ENCODE data around the gene BORCS5.
"Not testable (repeated sequence)": the region's sequence is repeated elsewhere in the genome, so short reads cannot be mapped to it uniquely, and the experiment has no call there.

- not testable (repeated sequence) for TF ChIP-seq CTCF, POLR2A (IDR thresholded peaks at IDR 0.05)
These were observed 5.3 kb upstream of the BORCS5 start for GRCh38 chr12:12351468-12352185.

Measured in body of pancreas (tissue), 4 donors.